Fibroblast of lung (primary cell): ENCODE results near the gene NR2C1. TPM values are rescaled to one million over a fixed set of nuclear protein-coding genes. Genes with fewer than 3 reads are reported as not detected.

ENCODE experiments used
- DNase-seq, 2 donors: peaks; one replicate each; pipeline versions ENCODE4 v3.0.0 to v3.0.0-alpha.2; 2010; ENCODE audit warnings: low read depth in 2 of 2
- H2AFZ ChIP-seq: 2 replicates; pipeline ENCODE4 v1.5.1; 2012; ENCODE audit warnings: low read length, control low read depth, inconsistent platforms
- H3K27ac ChIP-seq: 2 replicates; pipeline ENCODE4 v1.5.1; 2011; ENCODE audit warnings: low read length, control low read depth; ENCODE audit not compliant: insufficient read depth
- H3K27me3 ChIP-seq: 2 replicates; pipeline ENCODE4 v1.5.1; 2011; ENCODE audit warnings: mild to moderate bottlenecking, low read length; ENCODE audit not compliant: control insufficient read depth, insufficient read depth
- H3K36me3 ChIP-seq: 2 replicates; pipeline ENCODE4 v1.5.1; 2011; ENCODE audit warnings: low read length; ENCODE audit not compliant: control insufficient read depth, insufficient read depth
- H3K4me1 ChIP-seq: 2 replicates; pipeline ENCODE4 v1.5.1; 2011; ENCODE audit warnings: low read length; ENCODE audit not compliant: control insufficient read depth, insufficient read depth; ENCODE audit errors: extremely low read depth
- H3K4me2 ChIP-seq: 2 replicates; pipeline ENCODE4 v1.5.1; 2011; ENCODE audit warnings: low read length, control low read depth; ENCODE audit not compliant: insufficient read depth; ENCODE audit errors: extremely low read depth
- H3K4me3 ChIP-seq, 4 experiments: fragments of 200-600 bp in 1 of 4; sonication (generic) in 1 of 4; replicated peaks in 1 of 4; 2 replicates each; pipeline ENCODE4 v1.5.1; 2011 to 2016; ENCODE audit warnings: low read length in 4 of 4, low read depth in 3 of 4, mild to moderate bottlenecking in 3 of 4, control low read depth in 2 of 4, inconsistent platforms in 1 of 4, mixed read lengths in 1 of 4; ENCODE audit not compliant: insufficient read depth in 1 of 4; ENCODE audit errors: control extremely low read depth in 1 of 4
- H3K79me2 ChIP-seq: 2 replicates; pipeline ENCODE4 v1.5.1; 2012; ENCODE audit warnings: mild to moderate bottlenecking, low read length, inconsistent platforms; ENCODE audit not compliant: control insufficient read depth, insufficient read depth
- H3K9ac ChIP-seq: 2 replicates; pipeline ENCODE4 v1.5.1; 2011; ENCODE audit warnings: mild to moderate bottlenecking, low read length, control low read depth; ENCODE audit not compliant: insufficient read depth
- H3K9me3 ChIP-seq: 2 replicates; pipeline ENCODE4 v1.5.1; 2012; ENCODE audit warnings: low read depth, low read length; ENCODE audit not compliant: control insufficient read depth, insufficient read depth
- H4K20me1 ChIP-seq: 2 replicates; pipeline ENCODE4 v1.5.1; 2011; ENCODE audit warnings: low read length; ENCODE audit not compliant: control insufficient read depth, insufficient read depth; ENCODE audit errors: extremely low read depth
- EZH2 ChIP-seq: IDR thresholded peaks from 2 replicates; pipeline ENCODE4 v1.5.1; 2012; ENCODE audit warnings: low read length, control low read depth, mild to moderate bottlenecking; ENCODE audit errors: missing control alignments
- polyA plus RNA-seq, 2 donors: library from polyadenylated mRNA; depleted of rRNA in 1 of 2; stranded (reverse) in 1 of 2; unstranded in 1 of 2; fragments of >200 nt; gene quantifications; 2 replicates each; pipeline ENCODE4 v1.2.1, GENCODE V29; 2011 to 2012; ENCODE audit warnings: missing spikeins in 1 of 2
- total RNA-seq: library from RNA; depleted of rRNA; stranded (reverse); fragments of >200 nt; gene quantifications from 2 replicates; pipeline ENCODE4 v1.2.1, GENCODE V29; 2014
- TF ChIP-seq, protein P1 (sequence below), 2 donors: IDR thresholded peaks in 1 of 2; conservative IDR thresholded peaks in 1 of 2; 1 replicate in 1 of 2; 2 replicates in 1 of 2; pipeline ENCODE4 v1.5.1; 2011 to 2012; ENCODE audit warnings: low read length in 2 of 2, control low read depth in 1 of 2, inconsistent platforms in 1 of 2, low read depth in 1 of 2, mild to moderate bottlenecking in 1 of 2

NR2C1 gene
- total and polyA plus RNA-seq, 2 donors (not counting 1 experiment from before 2014, with no cell fraction given) = 25.6 to 27.0 TPM

DNA sequence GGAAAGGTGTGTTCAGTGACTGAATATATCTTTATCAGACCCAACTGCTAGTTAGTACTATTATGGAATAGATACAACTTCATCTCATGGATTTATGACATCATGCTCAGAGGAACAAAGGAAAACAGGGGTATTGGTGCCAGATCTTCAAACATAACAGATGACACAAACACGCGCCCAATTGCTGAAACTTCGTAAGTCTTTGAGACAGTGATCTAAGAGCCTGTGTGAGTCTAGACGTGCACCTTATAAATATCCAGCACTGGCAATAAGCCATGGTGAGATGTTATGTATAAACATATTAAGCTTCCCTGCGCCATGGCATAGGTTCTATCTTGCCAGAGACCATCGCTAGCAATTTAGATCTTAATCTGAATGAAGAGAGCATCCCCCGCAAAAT lies 42.2 kb upstream of the NR2C1 start:
- Histone ChIP-seq H3K36me3 (no peaks in the 10 kb centered on the region), H4K20me1 (no peaks in the 10 kb centered on the region), H3K9me3 (no peaks in the 10 kb centered on the region), H3K27ac (no peak overlapping the region), H3K4me1 (peaks cover 14% of the 10 kb centered on the region), H2AFZ (no peak overlapping the region), H3K4me2 (no peak overlapping the region), H3K79me2 (no peaks in the 10 kb centered on the region), H3K27me3 (no peaks in the 10 kb centered on the region), H3K9ac (no peak overlapping the region), H3K4me3 (no peak overlapping the region)
- DNase-seq = peak in 1 of 2 donors; percentile 11
- TF ChIP-seq, protein P1, sequence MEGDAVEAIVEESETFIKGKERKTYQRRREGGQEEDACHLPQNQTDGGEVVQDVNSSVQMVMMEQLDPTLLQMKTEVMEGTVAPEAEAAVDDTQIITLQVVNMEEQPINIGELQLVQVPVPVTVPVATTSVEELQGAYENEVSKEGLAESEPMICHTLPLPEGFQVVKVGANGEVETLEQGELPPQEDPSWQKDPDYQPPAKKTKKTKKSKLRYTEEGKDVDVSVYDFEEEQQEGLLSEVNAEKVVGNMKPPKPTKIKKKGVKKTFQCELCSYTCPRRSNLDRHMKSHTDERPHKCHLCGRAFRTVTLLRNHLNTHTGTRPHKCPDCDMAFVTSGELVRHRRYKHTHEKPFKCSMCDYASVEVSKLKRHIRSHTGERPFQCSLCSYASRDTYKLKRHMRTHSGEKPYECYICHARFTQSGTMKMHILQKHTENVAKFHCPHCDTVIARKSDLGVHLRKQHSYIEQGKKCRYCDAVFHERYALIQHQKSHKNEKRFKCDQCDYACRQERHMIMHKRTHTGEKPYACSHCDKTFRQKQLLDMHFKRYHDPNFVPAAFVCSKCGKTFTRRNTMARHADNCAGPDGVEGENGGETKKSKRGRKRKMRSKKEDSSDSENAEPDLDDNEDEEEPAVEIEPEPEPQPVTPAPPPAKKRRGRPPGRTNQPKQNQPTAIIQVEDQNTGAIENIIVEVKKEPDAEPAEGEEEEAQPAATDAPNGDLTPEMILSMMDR (conservative IDR thresholded peaks at IDR 0.05 in 1 of 2, IDR thresholded peaks at IDR 0.05 in 1 of 2; ENCODE audit: low read depth in 1 of 2, low read length in 2 of 2) = no peak
- TF ChIP-seq EZH2 = no peak

DNA sequence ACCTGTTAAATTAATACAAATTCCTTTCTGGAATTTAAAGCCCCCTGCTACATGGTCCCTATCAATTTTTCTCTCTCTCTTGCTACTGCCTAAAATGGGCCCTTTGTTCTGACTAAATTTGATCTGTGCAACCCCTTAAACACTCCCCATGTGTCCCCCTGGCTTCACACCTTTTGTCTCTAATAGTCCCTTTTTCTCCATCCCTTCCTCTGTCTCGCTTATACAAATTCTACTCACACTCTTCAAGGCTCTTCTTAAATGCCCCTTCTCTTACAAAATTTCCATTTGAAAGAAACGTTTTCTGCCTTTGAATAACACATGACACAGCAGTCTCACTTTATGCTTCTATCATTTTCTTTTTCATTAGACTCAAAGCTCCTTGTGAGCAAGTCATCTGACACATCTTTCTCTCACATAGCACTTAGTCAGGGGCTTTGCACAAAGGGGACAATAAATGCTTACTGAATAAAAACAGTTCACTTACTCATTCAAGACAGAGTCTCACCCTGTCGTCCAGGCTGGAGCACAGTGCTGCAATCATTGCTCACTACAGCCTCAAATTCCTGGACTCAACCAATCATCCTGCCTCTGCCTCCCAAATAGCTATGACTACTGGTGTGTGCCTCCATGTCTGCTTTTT lies 41.5 kb upstream of the NR2C1 start:
- Histone ChIP-seq H3K27ac (no peak overlapping the region), H3K9ac (no peak overlapping the region), H3K4me1 (peaks cover 14% of the 10 kb centered on the region), H3K79me2 (no peaks in the 10 kb centered on the region), H3K9me3 (no peaks in the 10 kb centered on the region), H3K4me2 (no peak overlapping the region), H2AFZ (no peak overlapping the region), H3K4me3 (no peak overlapping the region), H3K36me3 (no peaks in the 10 kb centered on the region), H3K27me3 (no peaks in the 10 kb centered on the region), H4K20me1 (no peaks in the 10 kb centered on the region)
- TF ChIP-seq, protein P1 (conservative IDR thresholded peaks at IDR 0.05 in 1 of 2, IDR thresholded peaks at IDR 0.05 in 1 of 2; ENCODE audit: low read depth in 1 of 2, low read length in 2 of 2) = no peak
- TF ChIP-seq EZH2 = no peak
- DNase-seq = peak in 1 of 2 donors; percentile 34

DNA sequence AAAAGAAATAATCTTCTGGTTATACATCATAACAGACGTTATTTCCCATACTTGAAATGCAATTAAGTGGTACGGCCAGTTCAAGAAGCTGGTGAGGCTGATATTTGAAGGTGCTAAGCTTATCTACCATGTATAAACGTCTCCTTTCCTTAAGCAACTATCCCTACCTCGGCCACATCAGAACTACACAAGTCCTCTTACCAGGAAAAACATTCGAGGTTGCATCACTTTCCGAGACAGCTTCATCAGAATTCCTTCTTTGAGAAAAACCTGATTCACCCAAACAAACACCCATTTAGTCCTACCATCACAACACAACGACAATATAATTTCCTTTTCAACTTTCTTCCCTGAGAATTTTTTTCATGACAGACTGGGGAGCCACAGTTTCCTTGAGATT lies 33.9 kb upstream of the NR2C1 start:
- H3K27ac ChIP-seq = no peak overlapping the region
- no peaks in the 10 kb centered on the region for H3K36me3 ChIP-seq
- no peak overlapping the region for H3K4me2 ChIP-seq
- no peaks in the 10 kb centered on the region for H3K9me3 ChIP-seq
- H2AFZ ChIP-seq = no peak overlapping the region
- DNase-seq = no peak
- H4K20me1 ChIP-seq = no peaks in the 10 kb centered on the region
- H3K4me3 ChIP-seq = no peak overlapping the region
- H3K27me3 ChIP-seq = no peaks in the 10 kb centered on the region
- TF ChIP-seq, protein P1 (conservative IDR thresholded peaks at IDR 0.05 in 1 of 2, IDR thresholded peaks at IDR 0.05 in 1 of 2; ENCODE audit: low read depth in 1 of 2, low read length in 2 of 2) = no peak
- no peak for TF ChIP-seq EZH2
- H3K4me1 ChIP-seq = peaks cover 2% of the 10 kb centered on the region
- H3K9ac ChIP-seq = no peak overlapping the region
- no peaks in the 10 kb centered on the region for H3K79me2 ChIP-seq
